Measurements from ENCODE around the gene CRYBG2. TPM values are rescaled to one million over a fixed set of nuclear protein-coding genes. Genes with fewer than 3 reads are reported as not detected.
"Not testable (repeated sequence)": the region's sequence is repeated elsewhere in the genome, so short reads cannot be mapped to it uniquely, and the experiment has no call there.

Gene CRYBG2
- total RNA-seq, 1 donor from 2014 or later, result 19.5 TPM

DNA sequence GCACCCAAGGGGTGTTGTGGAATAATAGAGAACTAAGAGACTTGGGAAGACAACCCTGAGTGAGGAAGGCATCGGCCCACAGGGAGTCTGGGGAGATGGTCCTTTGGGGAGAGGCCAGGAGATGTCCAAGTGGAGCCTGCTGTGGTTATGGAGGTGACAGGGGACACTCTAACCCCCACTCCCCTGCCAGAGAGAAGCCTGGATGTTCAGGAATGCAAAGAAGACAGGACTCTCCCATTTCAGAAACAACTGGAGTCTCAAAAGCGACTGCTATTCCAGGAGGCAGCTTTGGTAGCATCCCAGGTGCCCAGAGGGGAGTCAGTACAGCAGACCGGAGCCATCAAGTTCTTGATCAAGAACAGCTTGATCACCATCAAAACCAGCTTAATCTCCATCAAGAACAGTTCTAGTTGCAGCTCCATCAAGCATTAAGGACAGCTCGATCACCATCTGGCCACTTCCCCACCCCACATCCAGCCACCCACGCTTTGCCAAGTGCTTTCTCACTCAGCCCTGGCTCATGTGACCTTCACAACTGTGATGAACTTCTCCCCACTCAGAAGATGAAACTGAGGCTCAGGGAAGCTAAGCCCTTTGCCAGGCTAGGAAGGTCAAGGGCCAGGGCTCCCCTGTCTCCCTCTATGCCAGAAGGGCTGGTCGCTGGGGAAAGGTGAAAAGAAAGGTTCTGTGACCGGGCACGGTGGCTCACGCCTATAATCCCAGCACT, 35.4 kb downstream of the CRYBG2 start:
- TF ChIP-seq, protein P1, sequence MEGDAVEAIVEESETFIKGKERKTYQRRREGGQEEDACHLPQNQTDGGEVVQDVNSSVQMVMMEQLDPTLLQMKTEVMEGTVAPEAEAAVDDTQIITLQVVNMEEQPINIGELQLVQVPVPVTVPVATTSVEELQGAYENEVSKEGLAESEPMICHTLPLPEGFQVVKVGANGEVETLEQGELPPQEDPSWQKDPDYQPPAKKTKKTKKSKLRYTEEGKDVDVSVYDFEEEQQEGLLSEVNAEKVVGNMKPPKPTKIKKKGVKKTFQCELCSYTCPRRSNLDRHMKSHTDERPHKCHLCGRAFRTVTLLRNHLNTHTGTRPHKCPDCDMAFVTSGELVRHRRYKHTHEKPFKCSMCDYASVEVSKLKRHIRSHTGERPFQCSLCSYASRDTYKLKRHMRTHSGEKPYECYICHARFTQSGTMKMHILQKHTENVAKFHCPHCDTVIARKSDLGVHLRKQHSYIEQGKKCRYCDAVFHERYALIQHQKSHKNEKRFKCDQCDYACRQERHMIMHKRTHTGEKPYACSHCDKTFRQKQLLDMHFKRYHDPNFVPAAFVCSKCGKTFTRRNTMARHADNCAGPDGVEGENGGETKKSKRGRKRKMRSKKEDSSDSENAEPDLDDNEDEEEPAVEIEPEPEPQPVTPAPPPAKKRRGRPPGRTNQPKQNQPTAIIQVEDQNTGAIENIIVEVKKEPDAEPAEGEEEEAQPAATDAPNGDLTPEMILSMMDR (IDR thresholded peaks at IDR 0.05; ENCODE audit: insufficient read depth, low read length, severe bottlenecking), result no peak
- no peak for FAIRE-seq
- Histone ChIP-seq H3K4me3 (ENCODE audit: low read depth, low read length) (no peak overlapping the region), H3K27me3 (ENCODE audit: control insufficient read depth, insufficient read depth, low read length) (no peaks in the 10 kb centered on the region), H3K36me3 (ENCODE audit: control insufficient read depth, insufficient read depth, low read length) (peaks cover 19% of the 10 kb centered on the region)
- no peak for DNase-seq (ENCODE audit: low read depth)

DNA sequence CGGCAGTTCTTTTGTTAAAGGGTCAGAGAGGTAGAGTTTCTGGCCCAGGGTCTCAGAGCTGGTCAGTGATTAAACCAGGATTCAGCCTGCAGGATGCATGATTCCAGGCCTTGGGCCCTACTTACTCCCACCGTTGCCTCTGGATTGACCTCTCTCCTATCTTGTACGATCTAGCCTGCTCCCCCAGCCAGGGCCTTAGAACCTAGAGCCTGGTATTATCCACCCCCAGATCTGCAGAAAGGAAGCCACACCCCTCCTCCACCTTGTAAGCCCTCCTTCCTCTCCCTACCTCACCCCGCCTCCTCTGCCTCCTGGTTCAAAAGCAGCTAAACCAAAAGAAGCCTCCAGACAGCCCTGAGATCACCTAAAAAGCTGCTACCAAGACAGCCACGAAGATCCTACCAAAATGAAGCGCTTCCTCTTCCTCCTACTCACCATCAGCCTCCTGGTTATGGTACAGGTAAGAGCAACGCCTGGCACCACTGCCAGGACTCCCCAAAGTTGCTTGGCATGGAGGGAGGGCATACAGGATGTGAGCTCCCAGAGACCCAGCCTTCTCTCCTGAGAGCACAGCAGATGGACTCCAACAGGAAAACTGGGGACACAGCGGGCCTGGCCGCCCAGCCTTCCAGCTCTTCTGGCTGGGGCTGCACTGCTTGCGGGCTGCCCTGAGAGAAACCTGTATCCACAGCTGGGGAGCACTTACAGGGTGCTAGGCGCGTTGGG, 36.2 kb downstream of the CRYBG2 start, which contains the start of gene CD52:
TSS of gene CD52 (plus strand) at position 347 of the 726 bp plus-strand sequence. CDS start at position 407, 60 bp downstream.
- Histone ChIP-seq H3K36me3 (ENCODE audit: control insufficient read depth, insufficient read depth, low read length) (peaks cover 15% of the 10 kb centered on the region), H3K4me3 (ENCODE audit: low read depth, low read length) (no peak within 1 kb of the TSS), H3K27me3 (ENCODE audit: control insufficient read depth, insufficient read depth, low read length) (no peaks in the 10 kb centered on the region)
- TF ChIP-seq, protein P1 (IDR thresholded peaks at IDR 0.05; ENCODE audit: insufficient read depth, low read length, severe bottlenecking), result no peak
- FAIRE-seq (no peak), DNase-seq (ENCODE audit: low read depth) (no peak)

DNA sequence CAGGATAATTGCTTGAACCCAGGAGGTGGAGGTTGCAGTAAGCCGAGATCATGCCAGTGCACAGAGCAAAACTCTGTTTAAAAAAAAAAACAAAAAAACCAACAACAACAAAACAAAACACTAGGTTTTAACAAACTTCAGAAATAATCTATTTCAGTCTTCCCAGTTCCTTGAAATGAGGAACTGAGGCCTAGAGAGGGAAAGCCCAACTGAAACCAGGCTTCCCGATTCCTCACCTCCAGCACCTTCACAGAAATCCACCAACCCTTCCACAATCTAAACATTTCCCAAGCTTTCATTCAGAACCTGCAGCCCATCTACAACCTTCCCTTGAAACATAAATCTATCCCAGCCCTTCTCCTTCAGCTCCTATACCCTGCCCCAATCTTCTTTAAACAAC, 36.8 kb downstream of the CRYBG2 start:
- no peak for FAIRE-seq
- Histone ChIP-seq H3K36me3 (ENCODE audit: control insufficient read depth, insufficient read depth, low read length) (peaks cover 13% of the 10 kb centered on the region), H3K27me3 (ENCODE audit: control insufficient read depth, insufficient read depth, low read length) (no peaks in the 10 kb centered on the region), H3K4me3 (ENCODE audit: low read depth, low read length) (no peak overlapping the region)
- TF ChIP-seq, protein P1 (IDR thresholded peaks at IDR 0.05; ENCODE audit: insufficient read depth, low read length, severe bottlenecking), result no peak
- no peak for DNase-seq (ENCODE audit: low read depth)

DNA sequence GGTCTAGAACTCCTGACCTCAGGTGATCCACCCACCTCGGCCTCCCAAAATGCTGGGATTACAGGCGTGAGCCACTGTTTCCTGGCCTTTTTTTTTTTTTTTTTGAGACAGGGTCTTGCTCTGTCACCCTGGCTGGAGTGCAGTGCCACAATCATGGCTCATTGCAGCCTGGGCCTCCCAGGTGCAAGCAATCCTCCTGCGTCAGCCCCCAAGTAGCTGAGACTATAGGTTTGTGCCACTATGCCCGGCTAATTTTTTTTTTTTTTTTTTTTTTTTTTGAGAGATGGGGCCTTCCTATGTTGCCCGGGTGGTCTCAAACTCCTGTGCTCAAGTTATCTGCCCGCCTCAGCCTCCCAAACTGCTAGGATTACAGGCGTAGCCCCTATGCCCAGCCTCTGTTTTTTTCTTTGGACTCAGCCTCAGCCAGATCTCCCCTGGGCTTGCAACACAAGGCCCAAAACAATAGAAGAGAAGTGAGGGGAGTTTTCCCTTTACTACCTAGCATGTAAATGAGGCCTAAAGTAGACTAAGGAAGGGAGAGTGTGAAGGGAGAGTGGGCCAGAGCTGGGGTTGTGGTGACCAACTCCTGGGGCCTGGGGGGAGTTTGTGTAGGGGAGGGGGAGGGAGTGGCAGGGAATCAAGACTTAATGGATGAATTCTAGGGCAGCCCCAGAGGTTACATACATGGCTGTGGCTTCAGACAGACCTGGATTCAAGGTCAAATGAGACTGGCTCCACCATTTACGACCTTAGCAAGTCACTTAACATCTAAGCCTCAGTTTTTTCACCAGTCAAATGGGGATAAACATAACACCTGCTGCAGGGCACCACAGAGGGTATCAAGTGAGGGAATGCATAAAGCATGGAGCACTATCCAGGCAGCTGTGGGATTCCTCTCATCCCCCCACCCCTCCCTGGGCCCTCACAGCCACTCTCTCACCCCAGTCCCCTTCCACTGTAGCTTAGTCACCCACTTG, 37.8 kb downstream of the CRYBG2 start:
- H3K4me3 ChIP-seq (ENCODE audit: low read depth, low read length), result no peak overlapping the region
- TF ChIP-seq, protein P1 (IDR thresholded peaks at IDR 0.05; ENCODE audit: insufficient read depth, low read length, severe bottlenecking), result no peak
- no peaks in the 10 kb centered on the region for H3K27me3 ChIP-seq (ENCODE audit: control insufficient read depth, insufficient read depth, low read length)
- FAIRE-seq, result no peak
- DNase-seq (ENCODE audit: low read depth), result no peak
- peaks cover 10% of the 10 kb centered on the region for H3K36me3 ChIP-seq (ENCODE audit: control insufficient read depth, insufficient read depth, low read length)

DNA sequence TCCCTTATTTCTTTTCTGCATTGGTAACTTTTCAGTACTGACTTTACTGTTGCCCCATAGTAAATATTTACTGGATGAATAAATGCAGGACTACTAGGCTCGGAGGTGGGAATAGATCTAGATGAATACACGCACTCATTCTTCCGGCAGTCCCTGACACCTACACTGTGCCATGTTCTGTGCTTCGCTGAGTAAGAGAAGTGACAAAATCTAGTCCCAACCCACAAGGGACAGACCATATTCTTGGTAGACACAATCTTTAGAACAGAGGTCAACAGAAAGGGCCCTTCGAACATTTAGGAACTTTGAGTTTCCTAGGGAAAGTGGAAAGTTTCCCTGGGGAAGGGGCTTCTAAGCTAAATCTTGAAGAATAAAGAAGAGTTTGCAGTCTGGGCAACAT, 39.4 kb downstream of the CRYBG2 start:
- FAIRE-seq, result no peak

DNA sequence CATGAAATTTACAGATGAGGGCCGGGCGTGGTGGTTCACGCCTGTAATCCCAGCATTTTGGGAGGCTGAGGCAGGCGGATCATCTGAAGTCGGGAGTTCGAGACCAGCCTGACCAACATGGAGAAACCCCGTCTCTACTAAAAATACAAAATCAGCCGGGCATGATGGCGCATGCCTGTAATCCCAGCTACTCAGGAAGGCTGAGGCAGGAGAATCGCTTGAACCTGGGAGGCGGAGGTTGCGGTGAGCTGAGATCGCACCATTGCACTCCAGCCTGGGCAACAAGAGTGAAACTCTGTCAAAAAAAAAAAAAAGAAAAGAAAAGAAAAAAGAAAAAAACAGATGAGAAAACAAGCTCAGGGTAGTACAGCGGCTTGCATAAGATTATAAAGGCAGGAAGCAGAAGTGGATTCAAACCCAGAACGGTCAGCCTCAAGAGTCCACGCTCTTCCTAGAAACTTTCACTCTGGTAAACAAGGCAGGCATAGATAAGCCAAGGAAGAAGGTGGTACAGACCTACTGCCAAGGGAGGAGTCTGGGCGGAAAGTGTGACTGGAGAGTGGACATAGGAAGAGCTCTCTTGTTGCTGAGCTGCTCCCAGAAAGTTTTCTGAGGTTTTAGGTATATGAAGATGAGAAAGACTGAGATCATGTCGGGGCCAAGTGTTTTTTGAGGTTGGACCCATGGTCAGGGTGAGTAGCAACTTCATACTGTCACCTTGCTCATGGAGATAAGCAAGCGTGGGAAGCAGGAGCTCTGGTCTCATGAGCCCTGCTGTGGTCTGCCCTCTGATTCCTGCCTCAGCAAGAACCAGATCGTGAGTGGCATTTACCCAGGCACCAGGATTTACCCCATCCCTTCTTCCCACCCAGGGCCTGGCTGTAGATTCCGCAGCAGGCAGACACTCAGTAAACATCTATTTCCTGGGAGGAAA, 45.7 kb downstream of the CRYBG2 start:
- FAIRE-seq; H3K36me3 ChIP-seq (ENCODE audit: control insufficient read depth, insufficient read depth, low read length); DNase-seq (ENCODE audit: low read depth); H3K27me3 ChIP-seq (ENCODE audit: control insufficient read depth, insufficient read depth, low read length); H3K4me3 ChIP-seq (ENCODE audit: low read depth, low read length): not testable (repeated sequence)

More for the DNA sequence above, 39.4 kb downstream of the CRYBG2 start:
- peaks cover under 1% of the 10 kb centered on the region for H3K36me3 ChIP-seq (ENCODE audit: control insufficient read depth, insufficient read depth, low read length)
- no peak for DNase-seq (ENCODE audit: low read depth)
- TF ChIP-seq, protein P1 (IDR thresholded peaks at IDR 0.05; ENCODE audit: insufficient read depth, low read length, severe bottlenecking), result no peak
- H3K27me3 ChIP-seq (ENCODE audit: control insufficient read depth, insufficient read depth, low read length), result no peaks in the 10 kb centered on the region
- no peak overlapping the region for H3K4me3 ChIP-seq (ENCODE audit: low read depth, low read length)
